IMR-90 (cell line): ENCODE measurements around the gene ENAM. TPM values are rescaled to one million over a fixed set of nuclear protein-coding genes. Genes with fewer than 3 reads are reported as not detected.

Experiments used
- ATAC-seq: fragments of 200-7000 bp; cut with Tn5 transposase; 2 replicates; pipeline ENCODE4 v1.9.1; 2020; ENCODE audit warnings: low read depth, mild to moderate bottlenecking, moderate library complexity
- BruUV-seq: library from RNA; stranded (reverse); fragments of 400-500 nt; replicated peaks from 2 replicates; lab custom pipeline; 2021; lab: Mats Ljungman, UMichigan
- CTCF ChIA-PET: fragments of 300-600 bp; formaldehyde crosslinking; extraction: SDS; loops from one replicate; lab custom pipeline; 2021; ENCODE audit warnings: antibody characterized with exemption; lab: Yijun Ruan, JAX
- POLR2A ChIA-PET: fragments of 300-600 bp; sonication (Branson Sonifier 250); formaldehyde crosslinking; loops from one replicate; lab custom pipeline; 2022; ENCODE audit warnings: antibody characterized with exemption; ENCODE audit not compliant: unreplicated experiment; lab: Charles Lee
- DNase-seq: peaks from one replicate; pipeline ENCODE4 v3.0.0; 2013
- H2AFZ ChIP-seq: replicated peaks from 2 replicates; pipeline ENCODE3; 2013; ENCODE audit warnings: low read length, mild to moderate bottlenecking; ENCODE audit not compliant: poor library complexity
- H2AK5ac ChIP-seq: 2 replicates; pipeline ENCODE4 v1.6.1; 2013; ENCODE audit warnings: low read depth, low read length, inconsistent platforms
- H2AK9ac ChIP-seq: replicated peaks from 2 replicates; pipeline ENCODE3; 2013; ENCODE audit warnings: mild to moderate bottlenecking, low read depth, low read length, moderate library complexity; ENCODE audit not compliant: poor library complexity
- H2BK120ac ChIP-seq: 2 replicates; pipeline ENCODE4 v1.6.1; 2013; ENCODE audit warnings: low read depth, low read length, inconsistent platforms
- H2BK15ac ChIP-seq: 3 replicates; pipeline ENCODE4 v1.6.1; 2013; ENCODE audit warnings: low read depth, low read length, inconsistent platforms
- H2BK20ac ChIP-seq: 2 replicates; pipeline ENCODE4 v1.6.1; 2013; ENCODE audit warnings: low read depth, mild to moderate bottlenecking, inconsistent platforms, low read length, moderate library complexity
- H2BK5ac ChIP-seq: 2 replicates; pipeline ENCODE4 v1.6.1; 2013; ENCODE audit warnings: mild to moderate bottlenecking, low read depth, low read length, inconsistent platforms; ENCODE audit not compliant: poor library complexity, severe bottlenecking
- H3K14ac ChIP-seq: replicated peaks from 2 replicates; pipeline ENCODE4 v1.6.1; 2013; ENCODE audit warnings: low read depth, low read length, inconsistent platforms
- H3K18ac ChIP-seq: 2 replicates; pipeline ENCODE4 v1.6.1; 2013; ENCODE audit warnings: low read depth, low read length, control low read depth
- H3K23ac ChIP-seq: 2 replicates; pipeline ENCODE4 v1.6.1; 2013; ENCODE audit warnings: low read depth, low read length, inconsistent platforms
- H3K27ac ChIP-seq: 2 replicates; pipeline ENCODE4 v1.5.1; 2013; ENCODE audit warnings: mild to moderate bottlenecking, control low read depth, low read length; ENCODE audit not compliant: insufficient read depth
- H3K27me3 ChIP-seq: 2 replicates; pipeline ENCODE4 v1.6.1; 2013; ENCODE audit warnings: low read length; ENCODE audit not compliant: control insufficient read depth, insufficient read depth
- H3K36me3 ChIP-seq: 2 replicates; pipeline ENCODE4 v1.6.1; 2013; ENCODE audit warnings: low read length, mixed read lengths; ENCODE audit not compliant: control insufficient read depth, insufficient read depth
- H3K4ac ChIP-seq: 2 replicates; pipeline ENCODE4 v1.6.1; 2013; ENCODE audit warnings: low read depth, low read length, inconsistent platforms
- H3K4me1 ChIP-seq: 2 replicates; pipeline ENCODE4 v1.6.1; 2013; ENCODE audit warnings: low read length, mixed read lengths; ENCODE audit not compliant: control insufficient read depth, insufficient read depth
- H3K4me2 ChIP-seq: 2 replicates; pipeline ENCODE4 v1.6.1; 2013; ENCODE audit warnings: low read depth, mild to moderate bottlenecking, control low read depth, low read length, moderate library complexity
- H3K4me3 ChIP-seq: 2 replicates; pipeline ENCODE4 v1.5.1; 2013; ENCODE audit warnings: low read depth, mild to moderate bottlenecking, control low read depth, low read length, moderate library complexity; ENCODE audit not compliant: insufficient read depth
- H3K56ac ChIP-seq: 2 replicates; pipeline ENCODE4 v1.6.1; 2013; ENCODE audit warnings: low read length, inconsistent platforms; ENCODE audit not compliant: insufficient read depth; ENCODE audit errors: extremely low read depth
- H3K79me1 ChIP-seq, 2 experiments: 2 replicates each; pipeline ENCODE4 v1.6.1; 2013; ENCODE audit warnings: low read length in 2 of 2, inconsistent platforms in 1 of 2, low read depth in 1 of 2
- H3K9ac ChIP-seq: 2 replicates; pipeline ENCODE4 v1.6.1; 2013; ENCODE audit warnings: low read depth, low read length, control low read depth
- H3K9me1 ChIP-seq: 2 replicates; pipeline ENCODE4 v1.6.1; 2013; ENCODE audit warnings: low read length, inconsistent platforms; ENCODE audit not compliant: insufficient read depth
- H3K9me3 ChIP-seq: 2 replicates; pipeline ENCODE4 v1.6.1; 2013; ENCODE audit warnings: low read length; ENCODE audit not compliant: control insufficient read depth, insufficient read depth
- H4K20me1 ChIP-seq: 2 replicates; pipeline ENCODE4 v1.6.1; 2013; ENCODE audit warnings: low read length, inconsistent platforms; ENCODE audit not compliant: insufficient read depth
- H4K5ac ChIP-seq: 2 replicates; pipeline ENCODE4 v1.6.1; 2013; ENCODE audit warnings: mild to moderate bottlenecking, low read depth, low read length, control low read depth
- H4K8ac ChIP-seq, 2 experiments: 2 replicates each; pipeline ENCODE4 v1.6.1; 2013; ENCODE audit warnings: low read depth in 2 of 2, low read length in 2 of 2, control low read depth in 1 of 2, inconsistent platforms in 1 of 2
- H4K91ac ChIP-seq: 2 replicates; pipeline ENCODE4 v1.6.1; 2013; ENCODE audit warnings: low read depth, low read length, inconsistent platforms; ENCODE audit not compliant: insufficient read depth
- CHD1 ChIP-seq: IDR thresholded peaks from 2 replicates; pipeline ENCODE4 v1.6.1; 2012; ENCODE audit warnings: low read depth, low read length, improper control_type of control experiment
- RAD21 ChIP-seq: IDR thresholded peaks from 2 replicates; pipeline ENCODE4 v1.6.1; 2012; ENCODE audit warnings: low read length, improper control_type of control experiment
- WGBS, 2 experiments: methylation state at CpG; one replicate each; pipeline versions ENCODE4 v1.1.5 to v1.1.7; 2013; ENCODE audit warnings: missing lambda C conversion rate in 2 of 2; ENCODE audit not compliant: insufficient read length in 1 of 2; ENCODE audit errors: extremely low coverage in 2 of 2; 5-methylcytosine and 5-hydroxymethylcytosine counted together
- dilution Hi-C: fragments of 300-500 bp; cut with HindIII; formaldehyde crosslinking; loops from one replicate; pipeline ENCODE4 v1.14.3; 2018; ENCODE audit warnings: low sequenced_read_pairs; ENCODE audit not compliant: unreplicated experiment
- in situ Hi-C: fragments of 300-500 bp; cut with MboI; formaldehyde crosslinking; loops from 3 replicates; pipeline ENCODE4 v1.14.3; 2019; ENCODE audit warnings: low sequenced_read_pairs, inconsistent platforms, mixed read lengths
- intact Hi-C: fragments of 100-400 bp; cut with micrococcal nuclease; formaldehyde crosslinking; loops from 2 replicates; pipeline ENCODE4 v1.10.0; 2022
- polyA plus RNA-seq, 3 experiments: library from polyadenylated mRNA; depleted of rRNA; stranded (reverse); fragments of >200 nt; gene quantifications; 2 replicates each; pipeline ENCODE4 v1.2.3, GENCODE V29; 2012; ENCODE audit warnings: low replicate concordance in 1 of 3
- total RNA-seq: library from RNA; depleted of rRNA; stranded (reverse); fragments of >200 nt; gene quantifications from 2 replicates; pipeline ENCODE4 v1.2.3, GENCODE V29; 2012

The ENAM gene
- total and polyA plus RNA-seq, 2 of the 4 experiments (the other 2 are of a cell fraction), result under 0.01 to 0.10 TPM

DNA sequence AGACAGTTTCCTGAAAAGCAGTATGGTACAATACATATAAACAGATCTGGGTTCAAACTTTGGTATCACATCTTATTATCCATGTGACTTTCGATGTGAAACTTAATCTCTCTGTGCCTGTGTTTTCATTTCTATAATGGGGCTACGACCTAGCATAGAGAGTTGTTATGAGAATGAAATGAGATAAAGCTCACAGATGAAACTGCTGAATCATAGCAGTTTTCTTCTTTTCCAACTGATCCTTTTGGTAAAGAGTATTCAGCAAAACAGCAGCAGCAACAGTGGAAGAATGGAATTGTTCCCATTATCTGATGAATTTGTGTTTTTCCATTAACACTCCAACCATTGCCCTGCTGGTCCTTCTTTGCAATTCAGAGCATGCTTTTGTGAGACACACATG is 20.2 kb upstream of the ENAM start:
- in situ Hi-C loops, result loop anchor here (25.0 kb wide), 1 partner anchor 1104 kb away; no protein-coding TSS in a partner anchor
- no peak for ATAC-seq
- TF ChIP-seq RAD21 (no peak), CHD1 (no peak)

More for the DNA sequence above, 20.2 kb upstream of the ENAM start:
- Histone ChIP-seq H3K9ac (no peak overlapping the region), H3K23ac (no peak overlapping the region; the same call in 1 of the 2 replicates), H2BK20ac (no peak overlapping the region), H2AFZ (no peak overlapping the region), H3K27me3 (peaks cover 5% of the 10 kb centered on the region), H4K91ac (no peak overlapping the region), H2BK15ac (no peak overlapping the region), H4K5ac (no peak overlapping the region), H2BK120ac (no peak overlapping the region), H4K8ac (no peak overlapping the region), H3K4me1 (peaks cover 3% of the 10 kb centered on the region; the same call in 1 of the 2 replicates), H3K18ac (no peak overlapping the region), H3K14ac (no peak overlapping the region), H3K36me3 (no peaks in the 10 kb centered on the region), H3K9me1 (no peaks in the 10 kb centered on the region), H2BK5ac (no peak overlapping the region), H3K9me3 (no peaks in the 10 kb centered on the region), H3K4me3 (no peak overlapping the region), H3K56ac (no peak overlapping the region), H2AK5ac (no peak overlapping the region), H3K27ac (no peak overlapping the region), H3K4ac (no peak overlapping the region), H3K79me1 (no peaks in the 10 kb centered on the region), H2AK9ac (no peak overlapping the region), H3K4me2 (no peak overlapping the region), H4K20me1 (no peaks in the 10 kb centered on the region)
- no CpG with 5 or more reads among the region's 2 CpGs for WGBS, 2 experiments
- BruUV-seq, result no TSS peak
- dilution Hi-C loops, result no loop called here
- ChIA-PET CTCF (no interaction called here), POLR2A (no interaction called here)
- intact Hi-C loops, result loop anchor here (10.0 kb wide), 1 partner anchor 166 kb away; no protein-coding TSS in a partner anchor
- DNase-seq, result no peak
